NCI-H146 treated with DMSO at 0.1 percent for 48 hours (cell line): ENCODE data around the gene ZNF669.
A peak's percentile ranks its signal among the peaks of the same experiment; 100 is the strongest.

Experiments used
- DNase-seq: peaks from one replicate; lab custom pipeline; 2025; ENCODE audit not compliant: unreplicated experiment; lab: John Stamatoyannopoulos, UW

Gene ZNF669

GRCh38 chr1:247111700-247112478 is 7.7 kb upstream of the ZNF669 start:
- peak; percentile 71 for DNase-seq

- DNase-seq = no peak
Observed at GRCh38 chr1:247111259-247111699, 7.1 kb upstream of the ZNF669 start.

- DNase-seq = no peak
Observed at GRCh38 chr1:247110627-247111258, 6.6 kb upstream of the ZNF669 start.

- DNase-seq = no peak
Observed at GRCh38 chr1:247107694-247108093, 3.5 kb upstream of the ZNF669 start.

GRCh38 chr1:247105966-247106365 is 1.8 kb upstream of the ZNF669 start:
- no peak for DNase-seq

- no peak for DNase-seq
Observed at GRCh38 chr1:247104965-247105364, 809 bp upstream of the ZNF669 start.

GRCh38 chr1:247102381-247102780 is 1.8 kb downstream of the ZNF669 start:
- DNase-seq = no peak

- DNase-seq = no peak
Observed at GRCh38 chr1:247100676-247101279, 3.4 kb downstream of the ZNF669 start.

GRCh38 chr1:247096958-247097357 is 7.2 kb downstream of the ZNF669 start:
- no peak for DNase-seq

GRCh38 chr1:247096544-247096943 is 7.6 kb downstream of the ZNF669 start:
- no peak for DNase-seq

GRCh38 chr1:247096112-247096511 is 8.0 kb downstream of the ZNF669 start:
- DNase-seq = no peak

- no peak for DNase-seq
Observed at GRCh38 chr1:247090455-247090854, 13.7 kb downstream of the ZNF669 start.

- DNase-seq = peak; percentile 50
Observed at GRCh38 chr1:247089616-247090375, 14.4 kb downstream of the ZNF669 start.

GRCh38 chr1:247088967-247089366 is 15.2 kb downstream of the ZNF669 start:
- no peak for DNase-seq

- DNase-seq = no peak
Observed at GRCh38 chr1:247087256-247087655, 16.9 kb downstream of the ZNF669 start.

- no peak for DNase-seq
Observed at GRCh38 chr1:247085310-247085709, 18.8 kb downstream of the ZNF669 start.

GRCh38 chr1:247084771-247085170 is 19.4 kb downstream of the ZNF669 start:
- DNase-seq = no peak

GRCh38 chr1:247079141-247079874 is 24.8 kb downstream of the ZNF669 start:
- DNase-seq = no peak

- DNase-seq = peak; percentile 96
Observed at GRCh38 chr1:247078258-247079140, 25.7 kb downstream of the ZNF669 start, which contains the start of gene ZNF670. Gene ZNF670, minus strand, starts transcription at chr1:247078811. Its CDS starts 215 bp downstream, at chr1:247078596.

GRCh38 chr1:247077876-247078257 is 26.3 kb downstream of the ZNF669 start:
- DNase-seq = peak; percentile 18
